ENCODE results near the gene GSTO2. TPM values are rescaled to one million over a fixed set of nuclear protein-coding genes. Genes with fewer than 3 reads are reported as not detected.

The GSTO2 gene
- total and polyA plus RNA-seq, 2 experiments from 2014 or later: 30.7 to 49.8 TPM

GRCh38 chr10:104252368-104252767 is 16.6 kb upstream of the GSTO2 start:
- Histone ChIP-seq H3K4me2 (peak overlapping the region; percentile 90), H3K27me3 (ENCODE audit: insufficient read depth) (no peaks in the 10 kb centered on the region)
- peaks cover 49% of the 10 kb centered on the region for H3K4me1 Mint-ChIP-seq

More at GRCh38 chr10:104252368-104252767, 16.6 kb upstream of the GSTO2 start:
- Mint-ChIP-seq H3K27me3 (ENCODE audit: insufficient read depth, low read depth, poor library complexity) (peaks cover 9% of the 10 kb centered on the region), H3K9me3 (peaks cover 1% of the 10 kb centered on the region; the same call in 1 of the 3 replicates), H3K4me3 (no peak overlapping the region; the same call in 2 of the 3 replicates), H3K27ac (no peak overlapping the region), H3K36me3 (ENCODE audit: low read depth) (no peaks in the 10 kb centered on the region)
- ATAC-seq (no peak), DNase-seq (ENCODE audit: low spot score) (no peak)
- H3K4me3 ChIP-seq: peak overlapping the region; percentile 81; the same call in 1 of the 2 replicates
- H4K20me1 ChIP-seq (replicated peaks; ENCODE audit: insufficient read depth): peaks cover under 1% of the 10 kb centered on the region; the same call in 1 of the 2 replicates
- H3K36me3 ChIP-seq (ENCODE audit: insufficient read depth): no peaks in the 10 kb centered on the region; the same call in 1 of the 2 replicates
- peaks cover 18% of the 10 kb centered on the region for H3K79me2 ChIP-seq (replicated peaks; ENCODE audit: insufficient read depth)
- H3K4me1 ChIP-seq (ENCODE audit: insufficient read depth): peaks cover 52% of the 10 kb centered on the region
- H3F3A ChIP-seq (replicated peaks; ENCODE audit: low read depth): peaks cover 15% of the 10 kb centered on the region; the same call in 1 of the 2 replicates
- H2AFZ ChIP-seq: no peak overlapping the region
- H3K27ac ChIP-seq (ENCODE audit: low read depth): no peak overlapping the region
- no peak for TF ChIP-seq POLR2AphosphoS5 (IDR thresholded peaks at IDR 0.05; ENCODE audit: low read depth)
- TF ChIP-seq STAT1 (IDR thresholded peaks at IDR 0.05; ENCODE audit: unreplicated experiment): no peak
- TF ChIP-seq CREB1 (CRISPR knock-in tag; IDR thresholded peaks at IDR 0.05; ENCODE audit: low read depth): no peak
- no peak for TF ChIP-seq JUNB (IDR thresholded peaks at IDR 0.05; ENCODE audit: unreplicated experiment)
- TF ChIP-seq, protein P1, sequence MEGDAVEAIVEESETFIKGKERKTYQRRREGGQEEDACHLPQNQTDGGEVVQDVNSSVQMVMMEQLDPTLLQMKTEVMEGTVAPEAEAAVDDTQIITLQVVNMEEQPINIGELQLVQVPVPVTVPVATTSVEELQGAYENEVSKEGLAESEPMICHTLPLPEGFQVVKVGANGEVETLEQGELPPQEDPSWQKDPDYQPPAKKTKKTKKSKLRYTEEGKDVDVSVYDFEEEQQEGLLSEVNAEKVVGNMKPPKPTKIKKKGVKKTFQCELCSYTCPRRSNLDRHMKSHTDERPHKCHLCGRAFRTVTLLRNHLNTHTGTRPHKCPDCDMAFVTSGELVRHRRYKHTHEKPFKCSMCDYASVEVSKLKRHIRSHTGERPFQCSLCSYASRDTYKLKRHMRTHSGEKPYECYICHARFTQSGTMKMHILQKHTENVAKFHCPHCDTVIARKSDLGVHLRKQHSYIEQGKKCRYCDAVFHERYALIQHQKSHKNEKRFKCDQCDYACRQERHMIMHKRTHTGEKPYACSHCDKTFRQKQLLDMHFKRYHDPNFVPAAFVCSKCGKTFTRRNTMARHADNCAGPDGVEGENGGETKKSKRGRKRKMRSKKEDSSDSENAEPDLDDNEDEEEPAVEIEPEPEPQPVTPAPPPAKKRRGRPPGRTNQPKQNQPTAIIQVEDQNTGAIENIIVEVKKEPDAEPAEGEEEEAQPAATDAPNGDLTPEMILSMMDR (conservative IDR thresholded peaks at IDR 0.05; ENCODE audit: low read depth in 2 of 2): no peak
- TF ChIP-seq NANOG (IDR thresholded peaks at IDR 0.05; ENCODE audit: borderline replicate concordance): no peak
- no peak for TF ChIP-seq EZH2 (IDR thresholded peaks at IDR 0.05; ENCODE audit: low read depth, unreplicated experiment)
- no peak for TF ChIP-seq EZH2phosphoT487 (IDR thresholded peaks at IDR 0.05; ENCODE audit: unreplicated experiment)
- TF ChIP-seq ZNF114 (CRISPR knock-in tag; IDR thresholded peaks at IDR 0.05): no peak
- TF ChIP-seq, protein P2, sequence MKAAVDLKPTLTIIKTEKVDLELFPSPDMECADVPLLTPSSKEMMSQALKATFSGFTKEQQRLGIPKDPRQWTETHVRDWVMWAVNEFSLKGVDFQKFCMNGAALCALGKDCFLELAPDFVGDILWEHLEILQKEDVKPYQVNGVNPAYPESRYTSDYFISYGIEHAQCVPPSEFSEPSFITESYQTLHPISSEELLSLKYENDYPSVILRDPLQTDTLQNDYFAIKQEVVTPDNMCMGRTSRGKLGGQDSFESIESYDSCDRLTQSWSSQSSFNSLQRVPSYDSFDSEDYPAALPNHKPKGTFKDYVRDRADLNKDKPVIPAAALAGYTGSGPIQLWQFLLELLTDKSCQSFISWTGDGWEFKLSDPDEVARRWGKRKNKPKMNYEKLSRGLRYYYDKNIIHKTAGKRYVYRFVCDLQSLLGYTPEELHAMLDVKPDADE (IDR thresholded peaks at IDR 0.05): no peak
- no peak for TF ChIP-seq ZNF462 (CRISPR knock-in tag; IDR thresholded peaks at IDR 0.05)
- TF ChIP-seq, protein P3, sequence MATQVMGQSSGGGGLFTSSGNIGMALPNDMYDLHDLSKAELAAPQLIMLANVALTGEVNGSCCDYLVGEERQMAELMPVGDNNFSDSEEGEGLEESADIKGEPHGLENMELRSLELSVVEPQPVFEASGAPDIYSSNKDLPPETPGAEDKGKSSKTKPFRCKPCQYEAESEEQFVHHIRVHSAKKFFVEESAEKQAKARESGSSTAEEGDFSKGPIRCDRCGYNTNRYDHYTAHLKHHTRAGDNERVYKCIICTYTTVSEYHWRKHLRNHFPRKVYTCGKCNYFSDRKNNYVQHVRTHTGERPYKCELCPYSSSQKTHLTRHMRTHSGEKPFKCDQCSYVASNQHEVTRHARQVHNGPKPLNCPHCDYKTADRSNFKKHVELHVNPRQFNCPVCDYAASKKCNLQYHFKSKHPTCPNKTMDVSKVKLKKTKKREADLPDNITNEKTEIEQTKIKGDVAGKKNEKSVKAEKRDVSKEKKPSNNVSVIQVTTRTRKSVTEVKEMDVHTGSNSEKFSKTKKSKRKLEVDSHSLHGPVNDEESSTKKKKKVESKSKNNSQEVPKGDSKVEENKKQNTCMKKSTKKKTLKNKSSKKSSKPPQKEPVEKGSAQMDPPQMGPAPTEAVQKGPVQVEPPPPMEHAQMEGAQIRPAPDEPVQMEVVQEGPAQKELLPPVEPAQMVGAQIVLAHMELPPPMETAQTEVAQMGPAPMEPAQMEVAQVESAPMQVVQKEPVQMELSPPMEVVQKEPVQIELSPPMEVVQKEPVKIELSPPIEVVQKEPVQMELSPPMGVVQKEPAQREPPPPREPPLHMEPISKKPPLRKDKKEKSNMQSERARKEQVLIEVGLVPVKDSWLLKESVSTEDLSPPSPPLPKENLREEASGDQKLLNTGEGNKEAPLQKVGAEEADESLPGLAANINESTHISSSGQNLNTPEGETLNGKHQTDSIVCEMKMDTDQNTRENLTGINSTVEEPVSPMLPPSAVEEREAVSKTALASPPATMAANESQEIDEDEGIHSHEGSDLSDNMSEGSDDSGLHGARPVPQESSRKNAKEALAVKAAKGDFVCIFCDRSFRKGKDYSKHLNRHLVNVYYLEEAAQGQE (IDR thresholded peaks at IDR 0.05; ENCODE audit: unreplicated experiment): no peak
- no peak for TF ChIP-seq ZNF331 (CRISPR knock-in tag; IDR thresholded peaks at IDR 0.05; ENCODE audit: low read depth)
- peaks cover 4% of the 10 kb centered on the region; the same call in 1 of the 2 replicates for H3K9me2 ChIP-seq (ENCODE audit: insufficient read depth)
